Neural crest cell (in vitro differentiated cells): ENCODE results near the gene MET. TPM values are rescaled to one million over a fixed set of nuclear protein-coding genes. Genes with fewer than 3 reads are reported as not detected.

Source experiments
- DNase-seq: peaks from one replicate; pipeline ENCODE4 v3.0.0; 2021; ENCODE audit warnings: low read depth, mixed read lengths, low spot score
- H3K27ac Mint-ChIP-seq: one replicate; pipeline ENCODE4 v1.8.0; 2021; ENCODE audit warnings: mild to moderate bottlenecking, mixed read lengths; ENCODE audit not compliant: unreplicated experiment
- H3K27me3 Mint-ChIP-seq: 2 replicates; pipeline ENCODE4 v1.8.0; 2021; ENCODE audit warnings: low read depth, mild to moderate bottlenecking, mixed read lengths
- H3K36me3 Mint-ChIP-seq: 2 replicates; pipeline ENCODE4 v1.8.0; 2021; ENCODE audit warnings: low read depth, mild to moderate bottlenecking, mixed read lengths
- H3K4me1 Mint-ChIP-seq: 2 replicates; pipeline ENCODE4 v1.8.0; 2021; ENCODE audit warnings: mixed read lengths
- H3K4me3 Mint-ChIP-seq: one replicate; pipeline ENCODE4 v1.8.0; 2021; ENCODE audit warnings: mild to moderate bottlenecking, mixed read lengths
- H3K9me3 Mint-ChIP-seq: 2 replicates; pipeline ENCODE4 v1.8.0; 2021; ENCODE audit warnings: mixed read lengths
- CTCF ChIP-seq: fragments of 200-600 bp; sonication (generic); conservative IDR thresholded peaks from 2 replicates; pipeline ENCODE4 v1.5.0; 2021; ENCODE audit warnings: antibody characterized with exemption, mild to moderate bottlenecking
- total RNA-seq: library from RNA; stranded (reverse); gene quantifications from 2 replicates; pipeline ENCODE4 v1.2.1, GENCODE V29; 2021

MET gene
- total RNA-seq, 1 donor from 2014 or later = 4.0 TPM

DNA sequence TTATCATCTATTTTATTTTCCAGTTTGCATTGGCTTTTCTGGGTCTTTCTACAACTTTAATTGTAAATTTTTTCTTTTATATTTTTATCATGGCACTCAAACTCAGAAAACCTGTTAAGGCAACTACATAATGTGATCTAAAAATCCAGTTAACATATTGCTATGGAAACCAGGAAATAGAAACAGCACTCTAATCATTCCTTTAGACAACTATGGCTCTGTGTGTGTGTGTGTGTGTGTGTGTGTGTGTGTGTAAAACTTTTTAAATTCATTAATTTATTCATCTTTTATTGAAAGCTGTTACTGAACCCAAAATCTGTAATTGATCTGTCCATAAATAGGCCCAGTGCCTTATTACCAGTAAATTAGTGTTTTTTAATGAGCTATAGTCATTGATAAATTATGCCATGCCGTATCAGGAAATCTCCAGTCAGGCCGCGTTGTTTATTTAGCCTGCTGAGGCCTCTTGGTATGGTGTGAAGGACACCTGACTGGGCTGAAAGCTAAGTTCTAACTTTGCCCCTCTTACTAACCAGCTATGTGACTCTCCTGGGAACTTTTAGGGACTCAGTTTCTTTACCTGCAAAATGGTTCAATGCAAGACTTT lies 1.5 kb upstream of the MET start:
- Mint-ChIP-seq H3K27ac (no peak overlapping the region), H3K36me3 (no peaks in the 10 kb centered on the region), H3K9me3 (no peaks in the 10 kb centered on the region), H3K27me3 (peaks cover 68% of the 10 kb centered on the region), H3K4me1 (peaks cover 18% of the 10 kb centered on the region), H3K4me3 (peak overlapping the region; percentile 87)
- no peak for TF ChIP-seq CTCF
- no peak for DNase-seq

DNA sequence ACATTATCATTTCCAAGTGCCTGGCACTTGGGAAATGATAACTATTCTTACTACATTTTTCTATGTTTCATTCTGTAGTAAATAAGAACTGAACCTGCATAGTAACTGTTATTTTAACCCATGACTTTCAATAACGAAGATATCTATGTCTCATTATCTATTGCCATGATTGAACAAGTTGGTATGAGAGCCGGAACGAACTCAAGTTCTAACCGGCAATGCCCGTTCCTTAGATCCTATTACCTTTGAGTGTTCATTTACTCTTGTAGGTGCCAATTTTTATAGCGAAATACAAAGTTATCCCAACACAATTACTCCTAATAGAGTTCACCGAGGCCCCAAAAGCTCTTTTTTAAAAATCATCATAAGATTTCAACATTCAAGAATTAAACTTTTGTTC lies 885 bp upstream of the MET start:
- peaks cover 70% of the 10 kb centered on the region for H3K27me3 Mint-ChIP-seq
- H3K4me3 Mint-ChIP-seq = peak overlapping the region; percentile 87
- H3K4me1 Mint-ChIP-seq = peaks cover 18% of the 10 kb centered on the region
- no peak for DNase-seq
- no peaks in the 10 kb centered on the region for H3K9me3 Mint-ChIP-seq
- TF ChIP-seq CTCF = no peak
- no peak overlapping the region for H3K27ac Mint-ChIP-seq
- no peaks in the 10 kb centered on the region for H3K36me3 Mint-ChIP-seq

DNA sequence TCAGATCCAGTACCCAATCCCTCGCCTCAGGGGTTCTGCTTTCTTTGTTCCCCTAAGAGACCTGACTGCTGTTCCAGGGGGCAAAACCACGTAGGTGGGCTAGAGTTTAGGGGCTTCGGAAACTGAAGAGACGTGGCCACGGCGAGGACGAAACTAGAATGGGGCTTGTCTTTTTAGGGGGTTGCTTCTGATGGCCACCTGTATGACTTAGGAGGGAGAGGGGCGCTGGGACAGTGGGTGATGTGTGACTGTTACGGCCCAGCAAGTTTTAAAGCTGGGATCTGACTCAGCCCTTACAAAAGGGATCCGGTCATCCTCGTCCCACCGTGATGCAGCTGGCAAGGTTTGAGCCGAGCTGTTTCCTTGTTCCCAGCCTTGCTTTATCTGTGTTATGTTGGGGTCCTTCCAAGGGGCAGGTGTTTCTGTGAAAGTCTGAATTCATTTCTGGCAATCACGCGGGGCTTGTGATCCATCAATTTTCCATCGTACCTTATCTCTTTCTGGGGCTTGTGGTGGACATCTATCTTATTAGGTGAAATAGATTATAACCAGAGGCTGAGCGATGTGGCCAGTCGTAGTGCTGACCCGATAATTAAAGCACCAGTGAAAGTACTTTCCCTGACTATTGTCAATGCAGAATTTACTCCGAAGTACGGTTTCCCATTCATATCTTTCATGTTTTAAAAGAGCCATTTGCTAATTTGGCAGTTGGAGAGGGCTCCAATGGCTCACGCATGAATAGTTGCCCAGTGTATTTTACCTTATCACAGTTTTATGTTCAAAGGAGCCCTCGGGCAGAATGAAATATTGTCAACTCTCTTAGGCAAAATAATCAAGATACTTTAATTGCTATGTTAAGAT lies 830 bp downstream of the MET start:
- Mint-ChIP-seq H3K36me3 (no peaks in the 10 kb centered on the region), H3K9me3 (no peaks in the 10 kb centered on the region), H3K4me3 (peak overlapping the region; percentile 80), H3K4me1 (peaks cover 18% of the 10 kb centered on the region), H3K27me3 (peaks cover 78% of the 10 kb centered on the region), H3K27ac (no peak overlapping the region)
- no peak for DNase-seq
- TF ChIP-seq CTCF = no peak

DNA sequence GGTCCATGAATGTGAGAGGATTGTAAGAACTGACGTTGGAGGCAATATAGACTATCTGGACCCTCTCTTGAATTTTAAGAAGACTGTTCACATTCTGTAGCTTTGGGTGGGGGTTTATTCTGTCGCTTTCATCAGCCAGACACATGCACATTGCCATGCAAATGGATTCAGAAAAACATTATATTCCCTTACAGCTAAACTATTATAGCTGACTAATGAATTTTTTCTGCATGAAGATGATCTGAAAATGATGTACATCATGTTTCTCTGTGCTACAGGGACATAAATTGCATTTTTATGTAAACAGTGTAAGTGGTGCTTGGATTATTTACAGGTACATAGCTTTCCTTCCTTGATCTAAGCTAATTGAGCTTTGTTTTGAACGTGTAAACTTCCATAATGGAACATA lies 1.5 kb downstream of the MET start:
- H3K4me3 Mint-ChIP-seq = peak overlapping the region; percentile 80
- TF ChIP-seq CTCF = no peak
- H3K9me3 Mint-ChIP-seq = no peaks in the 10 kb centered on the region
- DNase-seq = no peak
- H3K27me3 Mint-ChIP-seq = peaks cover 76% of the 10 kb centered on the region
- H3K27ac Mint-ChIP-seq = no peak overlapping the region
- no peaks in the 10 kb centered on the region for H3K36me3 Mint-ChIP-seq
- H3K4me1 Mint-ChIP-seq = peaks cover 18% of the 10 kb centered on the region

DNA sequence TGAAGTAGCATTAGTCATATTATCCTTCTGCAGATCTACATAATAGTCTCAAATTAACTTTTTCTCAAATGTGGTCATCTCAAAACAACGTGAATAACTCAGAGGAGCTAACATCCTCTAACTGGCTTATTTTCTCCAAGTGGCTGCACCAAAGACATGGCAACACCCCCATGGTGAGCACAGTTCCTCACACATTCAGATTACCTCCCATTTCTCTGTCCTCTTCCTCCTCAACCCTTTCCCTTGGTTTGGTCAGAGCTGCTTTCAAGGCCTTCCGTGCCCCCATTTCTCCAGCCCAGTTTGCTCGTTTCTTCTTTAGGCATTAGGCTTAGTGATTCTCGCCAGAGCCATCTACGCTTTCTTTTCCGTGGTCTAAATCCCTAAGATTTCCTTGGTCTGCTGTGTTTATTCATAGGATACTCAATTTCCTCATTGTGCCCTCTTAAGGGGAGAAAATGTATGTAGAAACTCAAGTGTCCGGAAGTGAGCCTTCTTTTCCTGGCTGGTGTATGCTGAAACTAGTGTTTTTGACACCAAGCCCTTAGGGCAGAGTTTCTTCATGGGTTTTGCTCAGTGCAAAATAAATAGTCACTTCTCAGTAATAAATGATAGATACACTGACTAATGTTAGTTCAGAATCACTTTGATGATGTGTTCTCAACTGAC lies 2.6 kb downstream of the MET start:
- Mint-ChIP-seq H3K4me3 (peak overlapping the region; percentile 50), H3K27ac (no peak overlapping the region), H3K9me3 (no peaks in the 10 kb centered on the region), H3K27me3 (peaks cover 66% of the 10 kb centered on the region), H3K4me1 (peaks cover 18% of the 10 kb centered on the region), H3K36me3 (no peaks in the 10 kb centered on the region)
- TF ChIP-seq CTCF = no peak
- DNase-seq = no peak
